HG03565 (cell line): ENCODE data around the gene SLC29A3.

Experiments
- ATAC-seq: cut with Tn5 transposase; IDR thresholded peaks from one replicate; pipeline ENCODE4 v1.9.1; 2021; ENCODE audit warnings: mild to moderate bottlenecking, moderate library complexity; ENCODE audit not compliant: unreplicated experiment

SLC29A3 gene

DNA sequence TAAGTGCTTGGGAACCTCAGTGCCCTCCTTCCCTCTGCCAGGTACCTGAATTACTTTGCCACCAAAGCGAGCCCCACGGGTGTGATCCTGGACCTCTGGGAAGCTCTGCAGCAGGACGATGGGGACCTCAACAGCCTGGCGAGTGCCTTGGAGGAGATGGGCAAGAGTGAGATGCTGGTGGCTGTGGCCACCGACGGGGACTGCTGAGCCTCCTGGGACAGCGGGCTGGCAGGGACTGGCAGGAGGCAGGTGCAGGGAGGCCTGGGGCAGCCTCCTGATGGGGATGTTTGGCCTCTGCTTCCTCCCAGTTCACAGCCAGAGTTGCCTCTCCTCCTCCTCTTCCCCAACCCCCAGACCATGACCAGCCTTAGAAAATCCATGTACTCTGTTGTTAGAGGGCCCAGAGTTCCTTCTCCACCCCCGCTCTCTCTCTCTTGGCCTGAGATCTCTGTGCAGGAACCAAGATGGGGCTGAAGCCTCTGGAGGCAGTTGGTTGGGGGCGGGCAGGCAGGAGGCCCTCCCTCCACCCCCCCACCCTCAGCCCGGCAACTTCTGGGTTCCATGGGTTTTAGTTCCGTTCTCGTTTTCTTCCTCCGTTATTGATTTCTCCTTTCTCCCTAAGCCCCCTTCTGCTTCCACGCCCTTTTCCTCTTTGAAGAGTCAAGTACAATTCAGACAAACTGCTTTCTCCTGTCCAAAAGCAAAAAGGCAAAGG, 19.8 kb upstream of the SLC29A3 start:
- ATAC-seq: no peak

DNA sequence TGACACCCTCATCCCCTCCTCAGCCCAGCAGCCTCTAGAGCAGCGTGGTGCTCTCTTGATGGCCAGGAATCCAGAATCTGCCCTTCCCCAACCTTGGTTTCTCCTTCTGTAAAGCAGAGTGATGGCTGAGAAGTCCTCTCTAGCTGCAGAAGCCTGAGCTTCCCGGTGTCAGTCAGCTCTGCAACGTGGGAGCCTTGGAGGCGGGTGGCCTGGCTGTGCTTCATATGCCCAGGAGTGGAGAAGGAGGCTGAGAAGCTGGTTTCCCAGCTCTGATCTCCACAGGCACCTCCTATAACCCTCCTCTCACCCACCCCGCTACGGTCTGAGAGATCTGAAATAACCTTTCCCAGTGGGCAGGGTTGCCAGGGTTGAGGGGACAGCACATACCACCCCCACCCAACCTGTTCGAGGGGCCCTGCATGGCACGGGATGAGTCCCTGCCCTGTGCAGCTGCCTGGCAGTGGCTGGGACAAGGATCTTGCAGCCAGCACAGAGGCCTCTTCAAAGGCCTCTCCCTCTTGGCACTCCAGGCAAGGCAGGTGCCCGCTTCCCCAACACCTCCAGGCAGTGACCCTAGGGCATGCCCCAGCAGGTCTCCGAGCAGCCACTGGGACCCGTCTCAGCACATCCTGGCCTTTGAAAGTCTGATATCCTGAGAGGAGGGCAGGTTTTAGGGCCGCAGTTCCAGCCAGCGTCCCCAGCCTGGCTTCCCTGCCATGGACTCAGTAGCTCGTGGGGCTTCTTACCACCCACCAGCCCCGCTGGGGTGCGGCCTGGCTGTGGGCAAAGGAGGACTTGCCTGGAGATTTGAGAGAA, 18.3 kb upstream of the SLC29A3 start:
- ATAC-seq: no peak

DNA sequence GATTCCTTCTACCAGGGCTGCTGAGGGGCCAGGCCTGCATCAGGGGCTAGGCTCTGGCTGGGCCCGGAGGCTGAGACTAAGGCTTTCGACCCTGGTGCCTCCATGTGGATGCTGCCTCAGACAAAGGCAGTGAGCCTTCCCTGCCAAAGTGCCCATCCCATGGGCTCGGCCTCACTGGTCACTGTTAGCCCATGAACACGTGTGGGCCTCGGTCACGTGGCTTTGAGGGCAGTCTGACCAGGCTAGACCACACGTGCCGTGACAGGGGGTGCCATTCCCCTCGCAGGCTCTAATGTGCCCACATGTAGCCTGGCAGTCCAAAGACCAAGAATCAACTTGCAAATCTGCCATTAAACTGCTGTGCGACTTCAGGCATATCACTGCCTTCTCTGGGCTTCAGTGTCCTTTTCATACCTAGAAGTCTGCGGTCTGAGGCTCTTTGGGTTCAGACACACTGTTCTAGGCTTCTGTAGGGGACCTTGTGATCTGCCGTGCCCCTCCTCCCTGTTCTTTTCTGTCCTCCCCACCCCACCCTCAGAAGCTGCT, 17.6 kb upstream of the SLC29A3 start:
- ATAC-seq: no peak

- ATAC-seq: no peak
Measured at GRCh38 chr10:71302451-71302850, 16.6 kb upstream of the SLC29A3 start.

DNA sequence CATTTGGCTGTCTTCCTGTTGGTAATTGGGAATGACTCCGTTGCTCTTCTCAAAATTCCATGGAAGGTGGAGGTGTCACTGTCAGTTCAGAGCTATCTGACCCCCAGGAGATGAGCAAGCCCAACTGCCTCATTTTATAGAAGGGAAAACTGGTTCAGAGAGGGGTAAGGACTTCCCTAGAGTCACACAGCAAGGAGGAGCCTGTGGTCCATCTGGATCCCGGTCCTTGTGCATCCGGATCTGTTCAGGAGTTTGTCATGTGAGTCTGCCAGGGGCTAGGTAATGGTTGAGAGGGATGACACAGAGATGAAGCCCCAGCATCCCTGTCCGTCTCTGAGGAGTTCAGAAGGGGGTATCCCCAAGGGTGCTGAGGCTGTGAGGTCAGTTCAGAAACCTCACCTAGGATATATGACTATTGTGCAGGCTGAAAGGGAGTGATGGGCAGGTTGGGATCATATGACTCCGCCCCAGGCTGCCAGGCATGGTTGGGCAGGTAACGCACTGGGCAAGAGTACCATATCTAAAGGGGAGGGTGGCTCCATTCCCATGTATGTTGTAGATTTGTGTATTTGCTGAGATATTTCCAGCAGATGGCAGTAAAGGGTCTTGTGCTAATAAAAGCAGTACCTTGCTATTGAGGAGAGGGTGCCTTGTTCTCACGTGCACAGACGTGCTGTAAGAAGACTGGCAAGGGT, 16.0 kb upstream of the SLC29A3 start:
- no peak for ATAC-seq

- ATAC-seq: no peak
Measured at GRCh38 chr10:71303569-71303907, 15.5 kb upstream of the SLC29A3 start.

DNA sequence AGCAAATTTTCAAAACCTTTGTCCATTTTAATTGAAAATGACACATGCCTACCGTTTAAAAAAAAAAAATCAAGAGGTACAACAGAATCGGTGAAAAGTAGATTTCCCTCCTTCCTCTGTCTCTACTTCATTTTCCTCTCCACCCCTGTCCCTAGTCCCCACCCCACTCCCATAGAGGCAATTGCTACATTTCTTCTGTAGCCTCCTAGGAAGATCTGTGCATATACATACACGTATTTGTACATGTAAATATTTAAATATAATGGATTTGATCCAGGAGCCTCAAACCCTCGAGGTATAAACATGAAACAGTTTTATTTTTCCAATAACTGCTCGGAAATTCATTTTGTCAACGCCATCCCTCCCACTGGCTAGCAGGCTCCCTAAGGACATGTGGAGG, 14.1 kb upstream of the SLC29A3 start:
- ATAC-seq: no peak

DNA sequence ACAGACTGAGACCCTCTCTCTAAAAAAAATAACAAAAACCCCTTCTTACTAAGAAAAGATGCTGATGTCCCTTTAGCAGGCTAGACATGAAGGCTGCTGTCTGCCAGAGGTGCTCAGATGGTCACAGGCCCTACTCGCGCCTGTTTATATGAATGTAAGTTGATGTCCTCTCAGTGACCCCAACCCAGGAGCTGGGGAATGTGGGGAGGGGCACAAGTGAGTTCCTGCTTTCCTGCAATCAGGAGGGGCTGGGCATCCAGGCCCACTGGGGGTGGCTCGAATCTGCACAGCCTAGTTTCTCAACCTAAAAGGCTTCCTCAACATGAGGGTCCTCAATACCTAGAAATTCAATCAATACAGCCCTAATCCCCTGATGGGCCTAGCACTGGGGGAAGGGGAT, 12.1 kb upstream of the SLC29A3 start:
- no peak for ATAC-seq

- ATAC-seq: no peak
Measured at GRCh38 chr10:71307469-71308085, 11.5 kb upstream of the SLC29A3 start.

DNA sequence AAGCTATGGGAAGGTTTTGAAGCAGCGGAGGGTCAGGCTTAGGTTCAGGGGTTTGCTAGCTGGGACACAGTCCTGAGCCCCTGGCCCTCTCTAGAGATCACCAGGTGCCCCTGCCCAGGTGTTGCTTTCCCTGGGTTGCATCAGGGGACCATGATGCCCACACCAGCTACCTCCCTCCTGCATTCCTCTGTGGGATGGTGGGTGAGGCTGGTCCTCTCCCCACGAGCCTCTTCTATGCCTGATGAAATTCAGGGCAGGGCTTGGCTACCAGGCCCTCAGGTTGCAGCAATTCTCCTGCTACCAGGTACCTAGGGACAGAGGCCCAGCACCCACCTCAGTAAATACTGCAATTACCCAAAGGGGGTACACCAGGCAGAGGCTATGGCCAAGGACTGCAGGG, 10.8 kb upstream of the SLC29A3 start:
- ATAC-seq: no peak

GRCh38 chr10:71308985-71309384, 10.1 kb upstream of the SLC29A3 start:
- no peak for ATAC-seq

- no peak for ATAC-seq
Measured at GRCh38 chr10:71309919-71310318, 9.1 kb upstream of the SLC29A3 start.

DNA sequence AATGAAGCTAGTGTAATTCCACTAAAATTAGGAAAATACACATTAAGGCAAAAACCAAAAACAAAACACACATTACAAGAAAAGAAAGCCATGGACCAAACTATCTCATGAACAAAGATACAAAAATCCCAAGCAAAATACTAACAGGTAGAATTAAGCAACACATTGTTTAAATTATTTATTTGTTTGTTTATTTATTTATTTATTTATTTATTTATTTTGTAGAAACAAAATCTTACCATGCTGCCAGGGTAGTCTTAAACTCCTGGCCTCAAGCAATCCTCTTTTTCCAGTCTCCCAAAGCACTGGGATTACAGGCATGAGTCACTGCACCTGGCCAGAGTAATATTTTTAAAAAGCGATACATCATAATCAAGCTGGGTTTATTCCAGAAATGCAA, 6.8 kb upstream of the SLC29A3 start:
- no peak for ATAC-seq

DNA sequence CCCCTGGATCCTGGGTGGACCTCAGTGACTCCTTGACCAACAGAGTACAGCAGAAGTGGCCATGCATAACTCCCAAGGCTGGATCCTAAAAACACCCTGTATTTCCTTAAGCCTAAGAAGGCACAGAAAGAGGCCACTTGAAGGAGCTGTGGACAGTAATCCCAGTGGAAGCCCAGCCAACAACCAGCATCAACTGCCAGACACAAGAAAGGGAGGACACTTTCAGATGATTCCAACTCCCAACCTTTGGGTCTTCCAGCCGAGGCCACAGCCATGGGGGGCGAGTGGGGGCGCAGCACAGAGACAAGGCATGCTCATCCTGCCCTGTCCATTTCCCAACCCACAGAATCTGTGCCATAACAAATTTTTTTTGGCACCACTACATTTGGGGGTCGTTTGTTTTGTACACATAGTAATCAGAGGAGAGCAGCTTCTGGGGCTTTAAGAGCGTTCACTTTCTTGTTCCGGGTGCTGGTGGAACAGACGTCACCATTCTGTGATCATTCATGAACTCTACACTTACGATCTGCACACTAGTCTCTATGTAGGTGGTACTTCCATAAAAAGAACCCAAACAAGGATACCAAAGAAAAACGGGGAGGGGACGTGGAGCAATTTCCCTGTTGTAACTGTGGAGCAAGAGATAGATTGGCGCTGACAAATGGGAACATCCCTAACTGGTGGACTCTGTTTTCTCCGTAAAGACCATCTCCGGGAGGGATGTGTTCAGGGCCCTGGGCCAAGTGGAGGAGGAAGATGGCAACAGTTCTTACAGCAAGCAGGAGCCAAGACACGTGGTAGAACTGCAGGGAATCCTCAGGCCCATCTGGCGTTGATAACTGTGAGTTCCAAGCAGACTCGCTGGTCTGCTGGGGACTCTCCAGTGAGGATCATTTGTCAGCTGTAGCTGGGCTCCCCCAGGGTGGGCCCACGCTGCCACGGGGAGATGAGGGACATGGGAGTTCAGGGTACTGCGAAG, 6.0 kb upstream of the SLC29A3 start:
- no peak for ATAC-seq

GRCh38 chr10:71314028-71314693, 4.9 kb upstream of the SLC29A3 start:
- no peak for ATAC-seq

DNA sequence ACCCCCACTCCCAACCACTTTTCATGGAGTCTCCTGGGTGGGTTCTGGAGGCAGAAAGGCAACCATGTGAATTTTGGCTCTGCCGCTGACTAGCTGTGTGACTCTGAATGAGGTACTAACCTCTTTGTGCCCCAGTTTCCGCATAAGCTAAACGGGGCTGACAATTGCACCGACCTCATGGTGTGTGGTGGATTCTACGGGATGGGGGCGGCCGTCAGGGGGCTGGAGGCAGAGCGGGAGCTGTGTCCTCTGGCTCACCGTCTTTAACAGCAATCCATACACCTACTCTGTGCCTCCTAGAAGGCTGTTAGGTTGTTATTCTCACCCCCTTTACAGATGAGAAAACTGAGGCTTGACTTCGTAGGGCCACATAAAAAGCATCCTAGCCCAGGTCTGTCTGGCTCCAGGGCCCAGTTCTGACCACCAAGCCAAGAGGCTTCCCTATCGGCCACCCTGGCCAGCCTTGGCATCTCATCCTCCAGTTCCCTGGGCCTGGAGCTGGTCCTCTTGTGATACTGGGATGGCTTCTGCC, 4.3 kb upstream of the SLC29A3 start:
- ATAC-seq: no peak

GRCh38 chr10:71316056-71316785, 2.8 kb upstream of the SLC29A3 start:
- ATAC-seq: no peak

DNA sequence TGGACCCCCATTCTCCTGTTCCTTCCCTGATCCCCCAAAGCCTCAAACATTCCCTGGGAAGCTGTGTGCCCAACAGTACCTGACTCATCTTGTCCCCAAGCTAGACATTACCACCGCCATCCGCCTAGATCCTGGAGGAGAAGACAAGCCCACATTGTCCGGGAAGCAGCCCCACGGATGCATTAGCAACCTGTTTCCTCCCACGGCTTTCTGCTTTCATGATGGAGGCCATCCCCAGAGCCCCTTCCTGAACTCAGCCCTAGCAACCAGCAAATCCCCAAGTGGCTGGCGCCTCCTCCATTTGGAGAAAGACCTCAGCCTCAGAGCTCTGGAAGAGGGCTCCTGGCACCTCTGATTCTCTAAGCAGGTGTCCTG, 2.3 kb upstream of the SLC29A3 start:
- no peak for ATAC-seq

- no peak for ATAC-seq
Measured at GRCh38 chr10:71317739-71318138, 1.3 kb upstream of the SLC29A3 start.
